ENCODE measurements around the gene TXNL4A. TPM values are rescaled to one million over a fixed set of nuclear protein-coding genes. Genes with fewer than 3 reads are reported as not detected.

The TXNL4A gene
- total RNA-seq, 1 donor from 2014 or later = 79.6 TPM

DNA sequence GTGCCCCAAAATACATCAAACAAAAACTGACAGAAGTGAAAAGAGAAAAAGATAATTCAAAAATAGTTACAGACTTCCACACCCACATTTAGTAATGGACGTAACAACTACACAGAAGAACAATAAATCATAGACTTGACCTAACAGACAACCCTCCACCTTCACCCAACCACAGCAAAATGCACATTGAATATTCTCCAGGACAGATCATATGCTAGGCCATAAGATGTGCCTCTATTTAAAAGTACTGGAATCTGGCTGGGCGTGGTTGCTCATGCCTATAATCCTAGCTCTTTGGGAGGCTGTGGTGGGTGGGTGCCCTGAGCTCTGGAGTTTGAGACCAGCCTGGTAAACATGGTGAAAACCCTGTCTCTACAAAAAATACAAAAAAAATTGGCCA, 56.9 kb downstream of the TXNL4A start:
- H3K27me3 ChIP-seq (ENCODE audit: control insufficient read depth, insufficient read depth, low read length) = no peaks in the 10 kb centered on the region
- peaks cover 1% of the 10 kb centered on the region for H3K36me3 ChIP-seq (ENCODE audit: control insufficient read depth, insufficient read depth, low read length)
- TF ChIP-seq, protein P1, sequence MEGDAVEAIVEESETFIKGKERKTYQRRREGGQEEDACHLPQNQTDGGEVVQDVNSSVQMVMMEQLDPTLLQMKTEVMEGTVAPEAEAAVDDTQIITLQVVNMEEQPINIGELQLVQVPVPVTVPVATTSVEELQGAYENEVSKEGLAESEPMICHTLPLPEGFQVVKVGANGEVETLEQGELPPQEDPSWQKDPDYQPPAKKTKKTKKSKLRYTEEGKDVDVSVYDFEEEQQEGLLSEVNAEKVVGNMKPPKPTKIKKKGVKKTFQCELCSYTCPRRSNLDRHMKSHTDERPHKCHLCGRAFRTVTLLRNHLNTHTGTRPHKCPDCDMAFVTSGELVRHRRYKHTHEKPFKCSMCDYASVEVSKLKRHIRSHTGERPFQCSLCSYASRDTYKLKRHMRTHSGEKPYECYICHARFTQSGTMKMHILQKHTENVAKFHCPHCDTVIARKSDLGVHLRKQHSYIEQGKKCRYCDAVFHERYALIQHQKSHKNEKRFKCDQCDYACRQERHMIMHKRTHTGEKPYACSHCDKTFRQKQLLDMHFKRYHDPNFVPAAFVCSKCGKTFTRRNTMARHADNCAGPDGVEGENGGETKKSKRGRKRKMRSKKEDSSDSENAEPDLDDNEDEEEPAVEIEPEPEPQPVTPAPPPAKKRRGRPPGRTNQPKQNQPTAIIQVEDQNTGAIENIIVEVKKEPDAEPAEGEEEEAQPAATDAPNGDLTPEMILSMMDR (IDR thresholded peaks at IDR 0.05; ENCODE audit: insufficient read depth, low read length, poor library complexity, severe bottlenecking) = no peak
- DNase-seq (ENCODE audit: low read depth) = no peak
- no peak overlapping the region for H3K4me3 ChIP-seq (ENCODE audit: low read depth, low read length)

DNA sequence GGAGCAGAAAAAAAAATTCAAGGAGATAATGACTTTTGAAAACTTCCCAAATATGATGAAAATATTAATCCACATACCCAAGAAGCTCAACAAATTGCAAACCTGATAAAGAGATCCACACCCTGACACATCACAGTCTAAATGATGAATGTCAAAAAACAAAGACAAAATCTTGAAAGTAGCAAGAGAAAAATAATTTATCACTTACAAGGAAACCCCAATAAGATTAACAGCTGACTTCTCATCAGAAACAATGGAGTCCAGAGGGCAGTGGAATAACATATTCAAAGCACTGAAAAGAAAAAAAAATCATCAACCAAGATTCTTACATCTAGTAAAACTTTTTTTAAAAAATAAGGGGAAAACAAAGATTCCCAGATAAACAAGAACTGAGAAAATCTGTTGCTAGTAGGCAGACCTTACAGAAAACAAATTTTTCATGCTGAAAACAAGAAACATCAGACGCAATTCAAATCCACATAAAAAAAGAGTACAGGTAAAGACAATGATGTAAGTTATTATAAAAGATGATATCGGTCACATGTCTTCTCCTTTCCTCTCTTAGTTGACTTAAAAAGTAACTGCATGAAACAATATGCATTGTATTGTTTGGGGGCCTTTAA, 58.2 kb downstream of the TXNL4A start:
- TF ChIP-seq, protein P1 (IDR thresholded peaks at IDR 0.05; ENCODE audit: insufficient read depth, low read length, poor library complexity, severe bottlenecking) = no peak
- Histone ChIP-seq H3K4me3 (ENCODE audit: low read depth, low read length) (no peak overlapping the region), H3K36me3 (ENCODE audit: control insufficient read depth, insufficient read depth, low read length) (no peaks in the 10 kb centered on the region), H3K27me3 (ENCODE audit: control insufficient read depth, insufficient read depth, low read length) (no peaks in the 10 kb centered on the region)
- no peak for DNase-seq (ENCODE audit: low read depth)

DNA sequence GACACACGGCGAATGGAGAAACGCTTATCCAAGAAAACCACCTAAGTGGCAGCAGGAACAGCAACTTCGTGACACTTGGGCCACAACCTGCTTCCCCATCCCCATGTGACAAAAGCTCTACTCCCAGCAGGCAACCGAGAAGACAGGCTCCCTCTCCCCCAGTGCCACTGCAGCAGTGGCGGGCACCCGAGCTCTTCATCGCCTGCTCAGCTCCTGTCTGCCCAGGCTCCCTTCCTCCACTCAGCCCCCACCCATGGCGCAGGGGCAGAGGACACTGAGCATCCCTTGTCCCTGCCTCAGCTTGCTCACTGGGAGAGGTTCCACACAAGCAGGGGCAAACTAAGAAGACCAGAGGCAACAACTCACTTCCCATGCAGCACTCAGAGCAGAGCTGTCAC, 59.8 kb downstream of the TXNL4A start:
- DNase-seq (ENCODE audit: low read depth) = no peak

DNA sequence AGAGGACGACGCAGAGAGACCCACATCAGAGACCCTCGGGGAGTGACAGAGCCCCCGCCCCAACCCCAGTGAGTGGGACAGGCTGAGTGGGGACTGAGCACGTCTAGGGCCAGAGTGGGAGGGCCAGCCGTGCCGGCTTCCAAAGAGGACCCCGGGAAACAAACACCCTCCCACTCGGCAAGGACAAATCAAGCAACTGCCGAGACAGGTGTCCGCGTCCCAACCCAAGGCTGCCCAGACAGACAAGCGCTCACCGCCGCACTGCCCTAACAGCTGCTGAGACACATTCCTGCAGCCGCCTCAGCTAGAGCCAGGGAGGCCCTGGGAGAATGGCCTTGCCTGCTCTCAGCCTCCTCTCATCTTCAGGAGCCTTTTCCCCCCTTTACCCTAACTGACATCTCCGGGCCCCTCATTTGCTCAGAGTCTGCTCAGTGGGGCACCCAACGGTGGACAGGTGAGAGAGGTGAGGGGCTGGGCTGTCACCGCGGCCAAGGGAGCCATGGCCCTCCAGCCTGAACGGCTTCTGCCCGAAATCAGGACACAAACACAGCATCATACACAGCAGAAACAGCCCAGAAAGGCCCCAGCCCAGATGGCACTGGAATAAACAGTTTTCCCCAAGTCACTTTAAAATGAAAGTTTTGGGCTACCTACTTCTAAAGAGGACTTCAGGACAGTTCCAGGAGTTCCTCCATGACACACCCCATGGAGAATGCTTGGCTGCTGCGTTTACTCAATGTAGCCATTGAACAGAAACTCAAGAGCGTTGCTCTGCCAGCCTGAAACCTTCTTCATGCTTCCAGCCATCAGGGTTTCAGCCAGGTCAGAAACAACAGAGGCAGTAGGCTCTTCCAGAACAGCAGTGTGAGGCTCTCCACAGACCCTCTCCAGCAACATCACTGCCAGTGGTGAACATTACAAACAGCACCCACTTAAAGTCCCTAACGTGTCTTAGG, 60.5 kb downstream of the TXNL4A start:
- H3K27me3 ChIP-seq (ENCODE audit: control insufficient read depth, insufficient read depth, low read length) = no peaks in the 10 kb centered on the region
- DNase-seq (ENCODE audit: low read depth) = no peak
- H3K4me3 ChIP-seq (ENCODE audit: low read depth, low read length) = no peak overlapping the region
- no peaks in the 10 kb centered on the region for H3K36me3 ChIP-seq (ENCODE audit: control insufficient read depth, insufficient read depth, low read length)
- TF ChIP-seq, protein P1 (IDR thresholded peaks at IDR 0.05; ENCODE audit: insufficient read depth, low read length, poor library complexity, severe bottlenecking) = no peak

More for the DNA sequence above, 59.8 kb downstream of the TXNL4A start:
- TF ChIP-seq, protein P1 (IDR thresholded peaks at IDR 0.05; ENCODE audit: insufficient read depth, low read length, poor library complexity, severe bottlenecking) = no peak
- no peaks in the 10 kb centered on the region for H3K36me3 ChIP-seq (ENCODE audit: control insufficient read depth, insufficient read depth, low read length)
- H3K27me3 ChIP-seq (ENCODE audit: control insufficient read depth, insufficient read depth, low read length) = no peaks in the 10 kb centered on the region
- no peak overlapping the region for H3K4me3 ChIP-seq (ENCODE audit: low read depth, low read length)

DNA sequence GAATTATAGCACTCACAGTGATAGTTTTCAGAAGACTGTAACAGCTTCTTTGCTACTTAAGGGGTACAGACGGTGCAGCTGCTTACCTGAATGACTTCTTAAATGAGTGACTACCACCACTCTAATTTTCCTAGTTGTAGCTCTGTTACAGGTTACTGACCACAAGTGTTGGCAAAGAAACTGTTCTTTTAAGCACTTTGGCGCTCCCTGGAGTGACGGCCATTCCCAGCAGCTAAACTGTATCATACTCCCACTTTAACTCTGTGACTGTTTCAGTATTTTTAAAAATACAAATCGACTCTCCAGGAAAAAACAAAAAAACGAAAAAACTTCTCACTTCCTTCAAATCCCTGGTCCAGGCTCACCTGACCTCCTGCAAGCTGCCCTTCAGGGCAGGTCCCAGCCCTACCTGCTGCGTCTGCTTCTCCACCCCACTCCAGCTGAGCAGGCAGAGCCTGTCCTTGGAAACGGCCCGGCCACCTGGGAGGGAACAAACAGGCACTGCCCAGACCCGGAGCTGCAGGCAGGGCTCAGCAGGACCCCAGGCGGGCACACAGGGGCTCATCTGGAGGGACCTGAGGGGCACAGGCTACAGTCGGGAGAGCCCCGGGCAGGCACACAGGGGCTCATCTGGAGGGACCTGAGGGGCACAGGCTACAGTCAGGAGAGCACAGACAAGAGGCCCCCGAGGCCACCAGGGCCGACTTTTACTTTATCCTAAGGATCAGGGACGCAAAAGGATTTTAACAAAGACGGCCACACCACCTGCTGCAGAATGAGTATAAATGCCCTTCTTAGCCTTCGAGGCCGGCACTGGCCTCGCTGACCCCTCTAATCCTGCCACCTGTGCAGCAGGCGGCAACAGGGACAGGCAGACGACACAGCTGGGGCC, 61.4 kb downstream of the TXNL4A start:
- TF ChIP-seq, protein P1 (IDR thresholded peaks at IDR 0.05; ENCODE audit: insufficient read depth, low read length, poor library complexity, severe bottlenecking) = no peak
- no peak for DNase-seq (ENCODE audit: low read depth)
- Histone ChIP-seq H3K4me3 (ENCODE audit: low read depth, low read length) (no peak overlapping the region), H3K27me3 (ENCODE audit: control insufficient read depth, insufficient read depth, low read length) (no peaks in the 10 kb centered on the region), H3K36me3 (ENCODE audit: control insufficient read depth, insufficient read depth, low read length) (no peaks in the 10 kb centered on the region)

Measured in kidney epithelial cell (primary cell).